HG03460 (cell line): ENCODE measurements around the gene OSBPL5.

Experiments
- ATAC-seq: cut with Tn5 transposase; IDR thresholded peaks from one replicate; pipeline ENCODE4 v1.9.1; 2021; ENCODE audit not compliant: unreplicated experiment

Gene OSBPL5

GRCh38 chr11:3165152-3165705 lies at the start of gene OSBPL5:
OSBPL5 (minus strand) TSS chr11:3165310; CDS start chr11:3129148, 36,162 bp downstream.
- no peak for ATAC-seq

- ATAC-seq = no peak
These were observed 49.2 kb upstream of the OSBPL5 start for GRCh38 chr11:3214420-3214699.

GRCh38 chr11:3213659-3214419 lies 48.7 kb upstream of the OSBPL5 start:
- no peak for ATAC-seq

GRCh38 chr11:3208272-3208671 lies 43.2 kb upstream of the OSBPL5 start:
- no peak for ATAC-seq

- ATAC-seq = no peak
These were observed 42.5 kb upstream of the OSBPL5 start for GRCh38 chr11:3207526-3208189.

GRCh38 chr11:3206922-3207204 lies 41.8 kb upstream of the OSBPL5 start:
- no peak for ATAC-seq

GRCh38 chr11:3206156-3206921 lies 41.2 kb upstream of the OSBPL5 start:
- no peak for ATAC-seq

GRCh38 chr11:3205261-3206155 lies 40.4 kb upstream of the OSBPL5 start:
- ATAC-seq = no peak

GRCh38 chr11:3204141-3205015 lies 39.3 kb upstream of the OSBPL5 start:
- no peak for ATAC-seq

GRCh38 chr11:3203221-3204043 lies 38.3 kb upstream of the OSBPL5 start:
- no peak for ATAC-seq

- no peak for ATAC-seq
These were observed 37.6 kb upstream of the OSBPL5 start for GRCh38 chr11:3202759-3203158.

- no peak for ATAC-seq
These were observed 37.2 kb upstream of the OSBPL5 start for GRCh38 chr11:3202305-3202704.

- no peak for ATAC-seq
These were observed 36.6 kb upstream of the OSBPL5 start for GRCh38 chr11:3201677-3202181.

- no peak for ATAC-seq
These were observed 36.0 kb upstream of the OSBPL5 start for GRCh38 chr11:3201112-3201581.

GRCh38 chr11:3200388-3201111 lies 35.4 kb upstream of the OSBPL5 start:
- ATAC-seq = no peak

GRCh38 chr11:3199537-3200295 lies 34.6 kb upstream of the OSBPL5 start:
- ATAC-seq = no peak

- ATAC-seq = no peak
These were observed 33.7 kb upstream of the OSBPL5 start for GRCh38 chr11:3198815-3199214.
